Activated B cell treated with CpG ODN at 0.5 μM for 24 hours (primary cell): ENCODE results near the gene TMBIM6. TPM values are rescaled to one million over a fixed set of nuclear protein-coding genes. Genes with fewer than 3 reads are reported as not detected.
A peak's percentile ranks its signal among the peaks of the same experiment; 100 is the strongest.
"Not testable (repeated sequence)": the region's sequence is repeated elsewhere in the genome, so short reads cannot be mapped to it uniquely, and the experiment has no call there.

ENCODE experiments used
- ATAC-seq: fragments of 200-7000 bp; cut with Tn5 transposase; one replicate; pipeline ENCODE4 v1.10.0; 2021; ENCODE audit warnings: low read depth, mild to moderate bottlenecking, moderate library complexity
- CTCF ChIA-PET: fragments of 350-600 bp; sonication (Branson Sonifier 250); formaldehyde crosslinking; loops from one replicate; lab custom pipeline; 2021; ENCODE audit warnings: antibody characterized with exemption; lab: Charles Lee
- POLR2A ChIA-PET: fragments of 350-600 bp; sonication (Branson Sonifier 250); formaldehyde crosslinking; loops from one replicate; lab custom pipeline; 2021; ENCODE audit warnings: antibody characterized with exemption; lab: Charles Lee
- DNase-seq: peaks from one replicate; pipeline ENCODE4 v3.0.0; 2022
- H3K27ac Mint-ChIP-seq: one replicate; pipeline ENCODE4 v1.8.0; 2020; ENCODE audit warnings: mixed read lengths
- H3K27me3 Mint-ChIP-seq: one replicate; pipeline ENCODE4 v1.8.0; 2021; ENCODE audit warnings: mixed read lengths
- H3K36me3 Mint-ChIP-seq: one replicate; pipeline ENCODE4 v1.8.0; 2021; ENCODE audit warnings: low read depth, mixed read lengths
- H3K4me1 Mint-ChIP-seq: one replicate; pipeline ENCODE4 v1.8.0; 2021; ENCODE audit warnings: mixed read lengths
- H3K4me3 Mint-ChIP-seq: one replicate; pipeline ENCODE4 v1.8.0; 2020; ENCODE audit warnings: mild to moderate bottlenecking, mixed read lengths
- H3K9me3 Mint-ChIP-seq: one replicate; pipeline ENCODE4 v1.8.0; 2020; ENCODE audit warnings: mixed read lengths
- CTCF ChIP-seq: fragments of 200-600 bp; IDR thresholded peaks from one replicate; pipeline ENCODE4 v1.8.0; 2022; ENCODE audit warnings: antibody characterized with exemption, mild to moderate bottlenecking
- intact Hi-C: fragments of 100-400 bp; cut with micrococcal nuclease; formaldehyde crosslinking; loops from one replicate; pipeline ENCODE4 v1.15.1; 2024
- total RNA-seq: library from RNA; stranded (reverse); gene quantifications from 2 replicates; pipeline ENCODE4 v1.2.3, GENCODE V29; 2022

Gene TMBIM6
- total RNA-seq, 1 donor from 2014 or later: 366 TPM

- Mint-ChIP-seq H3K27ac (no peak overlapping the region), H3K4me1 (no peaks in the 10 kb centered on the region), H3K4me3 (no peak overlapping the region), H3K9me3 (no peaks in the 10 kb centered on the region), H3K27me3 (peaks cover 11% of the 10 kb centered on the region), H3K36me3 (no peaks in the 10 kb centered on the region)
- DNase-seq: no peak
- no peak for TF ChIP-seq CTCF
- ChIA-PET CTCF (no interaction called here), POLR2A (no interaction called here)
- intact Hi-C loops: no loop called here
- ATAC-seq: no peak
Observed at GRCh38 chr12:49728446-49728845, 12.9 kb upstream of the TMBIM6 start.

- H3K4me3 Mint-ChIP-seq: no peak overlapping the region
- no peaks in the 10 kb centered on the region for H3K36me3 Mint-ChIP-seq
- DNase-seq (no peak), ATAC-seq (no peak)
- CTCF ChIA-PET: no interaction called here
- no peak for TF ChIP-seq CTCF
- intact Hi-C loops: no loop called here
- POLR2A ChIA-PET: no interaction called here
- H3K27ac Mint-ChIP-seq: no peak overlapping the region
- H3K27me3 Mint-ChIP-seq: peaks cover 7% of the 10 kb centered on the region
- peaks cover 4% of the 10 kb centered on the region for H3K9me3 Mint-ChIP-seq
- no peaks in the 10 kb centered on the region for H3K4me1 Mint-ChIP-seq
Observed at GRCh38 chr12:49730050-49730449, 11.3 kb upstream of the TMBIM6 start.

GRCh38 chr12:49730568-49731101 lies 10.7 kb upstream of the TMBIM6 start:
- no peaks in the 10 kb centered on the region for H3K4me1 Mint-ChIP-seq
- DNase-seq: no peak
- TF ChIP-seq CTCF: no peak
- H3K27ac Mint-ChIP-seq: no peak overlapping the region
- no peaks in the 10 kb centered on the region for H3K36me3 Mint-ChIP-seq
- CTCF ChIA-PET: no interaction called here
- no peak for ATAC-seq
- POLR2A ChIA-PET: no interaction called here
- H3K4me3 Mint-ChIP-seq: no peak overlapping the region
- intact Hi-C loops: no loop called here
- H3K9me3 Mint-ChIP-seq: peaks cover 6% of the 10 kb centered on the region
- H3K27me3 Mint-ChIP-seq: peaks cover 3% of the 10 kb centered on the region

- H3K9me3 Mint-ChIP-seq: peaks cover 6% of the 10 kb centered on the region
- no peak overlapping the region for H3K4me3 Mint-ChIP-seq
- no peak overlapping the region for H3K27ac Mint-ChIP-seq
- intact Hi-C loops: no loop called here
- ATAC-seq: no peak
- no peaks in the 10 kb centered on the region for H3K27me3 Mint-ChIP-seq
- ChIA-PET CTCF (no interaction called here), POLR2A (no interaction called here)
- no peak for DNase-seq
- TF ChIP-seq CTCF: no peak
- no peaks in the 10 kb centered on the region for H3K36me3 Mint-ChIP-seq
- no peaks in the 10 kb centered on the region for H3K4me1 Mint-ChIP-seq
Observed at GRCh38 chr12:49733219-49734017, 7.9 kb upstream of the TMBIM6 start.

- H3K4me1 Mint-ChIP-seq, intact Hi-C loops, H3K27ac Mint-ChIP-seq, H3K4me3 Mint-ChIP-seq, POLR2A ChIA-PET, H3K9me3 Mint-ChIP-seq, DNase-seq, H3K27me3 Mint-ChIP-seq, H3K36me3 Mint-ChIP-seq, ATAC-seq, CTCF ChIA-PET: not testable (repeated sequence)
Observed at GRCh38 chr12:49734900-49735299, 6.5 kb upstream of the TMBIM6 start.

- intact Hi-C loops, ATAC-seq, H3K27ac Mint-ChIP-seq, H3K27me3 Mint-ChIP-seq, H3K9me3 Mint-ChIP-seq, H3K4me3 Mint-ChIP-seq, DNase-seq, CTCF ChIA-PET: not testable (repeated sequence)
- POLR2A ChIA-PET: interaction anchor here (0.5 kb wide), 1 partner anchor 34 kb away, joined by 6 read pairs; no protein-coding TSS in a partner anchor
- Mint-ChIP-seq H3K4me1 (peaks cover 29% of the 10 kb centered on the region), H3K36me3 (peaks cover 17% of the 10 kb centered on the region)
Observed at GRCh38 chr12:49738721-49739120, 2.6 kb upstream of the TMBIM6 start.

GRCh38 chr12:49740277-49740676 lies 1.1 kb upstream of the TMBIM6 start:
- H3K9me3 Mint-ChIP-seq, intact Hi-C loops, H3K27me3 Mint-ChIP-seq, H3K4me3 Mint-ChIP-seq, DNase-seq, ATAC-seq: not testable (repeated sequence)
- Mint-ChIP-seq H3K36me3 (peaks cover 29% of the 10 kb centered on the region), H3K27ac (peak overlapping the region; percentile 5), H3K4me1 (peaks cover 43% of the 10 kb centered on the region)
- ChIA-PET CTCF (interaction anchor here (0.9 to 2.8 kb wide), 9 partner anchors 13 to 98 kb away, joined by 3 to 48 read pairs (median 8); no protein-coding TSS in a partner anchor), POLR2A (interaction anchor here (1.4 to 2.2 kb wide), 8 partner anchors 10 to 344 kb away, joined by 10 to 43 read pairs (median 20); partner anchors contain the start of genes BCDIN3D, PRPF40B and SMARCD1)
